GM19025 (cell line): ENCODE data around the gene S100A13.

Source experiments
- ATAC-seq: cut with Tn5 transposase; IDR thresholded peaks from one replicate; pipeline ENCODE4 v1.9.1; 2021; ENCODE audit warnings: mild to moderate bottlenecking, low read depth, moderate library complexity; ENCODE audit not compliant: unreplicated experiment

S100A13 gene

DNA sequence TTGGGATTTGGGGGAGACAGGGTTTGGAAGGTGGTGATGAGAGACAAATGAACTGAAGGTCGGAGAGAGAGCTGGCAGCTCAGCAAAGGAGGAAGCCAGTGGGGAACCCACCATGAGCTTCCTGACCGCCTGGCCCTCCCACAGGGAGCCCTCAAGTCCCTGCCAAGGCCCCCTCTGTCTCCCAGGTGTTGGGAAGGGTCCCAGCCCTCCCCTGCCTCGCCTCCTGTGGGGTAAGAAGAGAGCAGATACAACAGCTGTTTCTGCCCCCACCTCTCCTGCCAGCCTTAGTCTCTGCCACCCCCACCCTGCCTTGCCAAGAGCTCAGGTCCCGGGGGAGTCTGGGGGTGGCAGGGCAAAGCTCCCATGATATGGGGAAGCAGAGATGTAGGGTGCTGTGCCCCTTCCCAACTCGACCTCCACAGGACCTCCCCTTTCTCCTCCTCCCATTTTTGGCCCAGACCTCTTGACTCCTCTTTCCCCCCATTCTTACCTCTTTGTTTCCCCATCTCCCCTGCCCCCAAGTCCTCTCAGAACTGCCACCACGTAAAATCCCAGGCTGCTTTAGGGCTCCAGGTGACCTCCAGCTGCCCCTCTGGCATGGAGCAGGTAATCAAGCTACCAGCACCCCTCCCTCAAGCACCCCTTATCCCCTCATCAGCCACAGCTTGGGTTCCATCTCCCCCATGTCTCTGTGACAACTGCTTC, 1.5 kb upstream of the S100A13 start:
- ATAC-seq, result no peak

GRCh38 chr1:153627715-153628626, 666 bp upstream of the S100A13 start, which contains the start of gene S100A1:
Gene S100A1, plus strand, starts transcription at chr1:153628434. Its CDS starts 2,088 bp downstream, at chr1:153630522.
- ATAC-seq, result no peak

- ATAC-seq, result no peak
Measured at GRCh38 chr1:153626477-153626903, 815 bp downstream of the S100A13 start.

GRCh38 chr1:153624965-153625611, 2.2 kb downstream of the S100A13 start:
- ATAC-seq, result no peak

- ATAC-seq, result no peak
Measured at GRCh38 chr1:153623101-153623500, 4.2 kb downstream of the S100A13 start.

DNA sequence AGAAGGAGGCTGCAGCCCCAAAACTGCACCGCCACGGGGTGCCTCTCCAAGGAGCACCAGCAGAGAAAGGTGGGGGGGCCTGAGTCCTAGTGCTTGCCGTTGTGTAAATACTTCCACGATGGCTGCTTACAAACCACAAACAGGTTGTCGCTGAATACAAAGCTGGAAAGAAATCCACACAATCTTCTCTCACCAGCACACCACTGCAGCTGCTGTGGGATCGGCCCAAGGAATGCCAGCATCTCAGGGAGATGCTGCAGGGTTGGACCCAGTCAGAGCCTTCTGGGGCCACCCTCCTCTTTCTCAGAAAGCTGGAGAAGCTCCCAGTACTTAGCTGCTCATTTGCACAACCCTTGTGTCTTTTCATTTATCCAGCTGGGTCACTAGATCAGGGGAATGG, 8.1 kb downstream of the S100A13 start:
- ATAC-seq, result no peak

- peak; percentile 78 for ATAC-seq
Measured at GRCh38 chr1:153617663-153618062, 9.6 kb downstream of the S100A13 start.

DNA sequence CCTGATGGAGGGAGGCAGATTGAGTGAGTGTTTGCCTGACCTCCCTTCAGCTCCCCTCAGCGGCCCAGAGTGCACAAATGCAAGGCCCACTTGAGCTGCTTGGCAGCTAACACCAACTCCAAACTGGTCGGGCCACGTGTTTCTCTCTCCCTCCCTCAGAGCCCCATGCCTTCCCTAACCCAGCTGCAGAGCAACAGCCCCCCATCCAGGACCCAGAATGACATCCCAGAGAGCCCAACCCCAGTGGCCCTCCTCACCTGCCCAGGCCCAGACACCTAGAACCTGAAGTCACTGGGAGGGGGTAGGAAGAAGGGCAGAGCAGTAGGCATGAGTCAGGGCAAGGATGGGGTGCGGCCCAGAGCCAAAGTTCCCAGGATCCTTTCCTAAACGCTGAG, 10.4 kb downstream of the S100A13 start:
- no peak for ATAC-seq

DNA sequence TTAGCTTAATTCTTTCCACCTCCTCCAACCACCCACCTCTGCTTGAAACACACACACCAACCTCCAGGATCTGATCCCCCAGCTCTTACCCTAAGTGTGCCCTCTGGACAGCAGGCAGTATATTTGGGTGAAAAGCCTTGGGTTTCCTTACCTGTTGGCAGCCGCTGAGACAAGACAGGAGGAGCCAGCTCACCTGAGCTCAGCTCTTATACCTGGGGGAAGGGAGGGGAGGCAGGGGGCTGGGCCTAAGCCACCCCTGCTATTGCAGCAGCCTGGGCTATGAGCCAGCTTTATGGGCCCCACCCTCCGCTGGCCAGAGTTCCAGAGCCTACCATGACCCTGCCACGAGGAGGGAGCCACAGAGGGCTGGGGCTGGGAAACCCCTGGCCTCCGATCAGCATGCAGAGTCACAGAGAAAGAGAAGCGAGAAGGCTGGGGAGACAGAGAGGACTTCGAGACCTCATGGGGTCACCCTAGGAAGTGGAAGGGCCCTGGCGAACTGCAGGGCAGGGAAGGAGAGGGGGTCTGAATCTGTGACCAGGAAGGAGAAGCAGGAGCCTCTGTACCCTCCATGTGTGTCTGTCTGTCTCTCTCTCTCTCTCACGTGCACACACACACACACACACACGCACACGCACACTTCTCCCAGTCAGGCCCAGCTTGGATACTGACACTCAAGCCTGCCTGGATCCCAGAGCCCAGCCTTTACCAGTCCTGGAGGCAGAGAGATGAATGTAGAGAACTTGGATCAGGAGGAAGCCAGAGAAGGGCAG, 11.0 kb downstream of the S100A13 start, which contains the start of gene S100A14:
Gene S100A14, minus strand, starts transcription at position 182 of the 773 bp plus-strand sequence. CDS start 467 bp downstream, outside the sequence.
- no peak for ATAC-seq

GRCh38 chr1:153615406-153615805, 11.9 kb downstream of the S100A13 start:
- no peak for ATAC-seq

DNA sequence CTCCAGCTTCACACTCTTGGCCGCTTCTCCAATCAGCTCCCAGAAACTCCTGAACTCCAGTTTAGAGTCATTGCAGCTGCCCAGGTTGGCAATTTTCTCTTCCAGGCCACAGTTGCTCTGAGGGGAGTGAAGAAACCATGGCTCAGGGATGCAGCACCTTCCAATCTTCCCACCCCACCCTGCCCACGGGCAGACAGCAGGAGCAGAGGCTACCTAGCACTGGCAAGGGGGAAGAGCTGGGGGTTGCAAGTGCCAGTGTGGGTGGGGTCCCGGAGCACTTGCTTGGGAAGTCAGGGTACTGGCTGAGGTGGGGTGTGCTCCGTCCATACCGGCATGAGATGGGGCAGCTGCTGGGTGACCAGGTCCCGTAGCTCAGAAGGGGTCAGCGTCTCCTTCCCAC, 12.4 kb downstream of the S100A13 start:
- no peak for ATAC-seq

GRCh38 chr1:153614189-153614900, 13.0 kb downstream of the S100A13 start:
- no peak for ATAC-seq

- no peak for ATAC-seq
Measured at GRCh38 chr1:153613406-153613805, 13.9 kb downstream of the S100A13 start.

- ATAC-seq, result no peak
Measured at GRCh38 chr1:153612755-153613331, 14.5 kb downstream of the S100A13 start, which contains the start of gene S100A16. Gene S100A16, minus strand, starts transcription at chr1:153613137. Its CDS starts 4,986 bp downstream, at chr1:153608151.

- ATAC-seq, result no peak
Measured at GRCh38 chr1:153612111-153612754, 15.1 kb downstream of the S100A13 start.

DNA sequence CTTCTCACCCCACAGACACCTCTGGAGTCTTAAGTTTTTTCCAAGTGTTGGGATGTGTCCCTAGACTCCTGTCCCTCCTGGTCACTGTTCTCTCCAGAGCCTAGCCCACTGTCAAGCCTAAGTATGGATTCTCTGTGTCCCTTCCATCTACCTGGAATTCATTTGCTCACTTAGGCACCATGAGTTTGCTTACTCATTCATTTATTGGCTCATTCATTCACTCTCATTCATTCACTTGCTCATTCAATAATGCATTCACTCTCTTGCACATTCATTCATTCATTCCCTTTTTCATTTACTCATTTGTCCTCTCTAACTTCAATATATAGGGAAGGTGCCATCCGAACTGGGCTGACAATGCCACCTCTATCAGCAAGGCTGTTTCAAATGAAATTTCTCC, 15.9 kb downstream of the S100A13 start:
- no peak for ATAC-seq

DNA sequence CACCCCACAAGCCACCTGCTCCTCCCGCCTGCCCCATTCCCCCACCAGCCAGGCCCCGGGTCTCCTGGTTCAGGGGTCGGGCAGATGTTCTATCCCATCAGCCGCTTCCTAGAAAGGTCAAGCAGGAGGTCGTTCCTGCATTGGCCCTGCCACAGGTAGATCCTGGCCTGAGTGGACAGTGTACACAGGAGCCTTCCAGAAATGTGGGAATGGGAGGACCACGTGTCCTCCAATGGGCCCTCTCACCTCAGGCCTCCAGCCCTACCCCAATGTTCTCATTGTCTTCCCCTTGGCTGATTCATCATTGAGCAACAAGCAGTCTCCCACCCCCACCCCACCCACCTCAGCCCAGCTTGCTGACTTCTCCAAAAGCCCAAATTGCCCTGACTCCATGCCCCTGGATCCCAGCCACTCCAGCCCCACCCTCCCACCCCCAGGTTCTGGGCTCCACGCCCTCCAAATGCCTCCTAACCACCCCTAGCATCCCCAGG, 16.4 kb downstream of the S100A13 start:
- ATAC-seq, result no peak

- no peak for ATAC-seq
Measured at GRCh38 chr1:153610334-153610733, 17.0 kb downstream of the S100A13 start.

DNA sequence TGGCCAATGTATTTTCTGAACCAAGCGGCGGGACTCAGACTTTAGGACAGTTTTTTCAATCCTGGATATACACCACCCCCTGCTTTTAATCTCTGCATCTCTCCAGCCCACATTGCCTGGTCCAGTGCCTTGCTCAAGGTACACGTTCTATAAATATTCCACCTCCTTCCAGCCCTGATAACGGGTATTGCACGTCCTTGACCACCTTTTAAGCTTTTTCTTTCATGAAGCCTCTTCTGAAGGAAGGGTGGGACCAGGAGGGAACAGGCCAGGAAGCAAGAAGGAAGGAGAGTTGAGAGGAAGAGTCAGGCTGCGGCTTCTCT, 17.8 kb downstream of the S100A13 start:
- ATAC-seq, result no peak
